ENCODE measurements around the gene ERBB4. TPM values are rescaled to one million over a fixed set of nuclear protein-coding genes. Genes with fewer than 3 reads are reported as not detected.

The ERBB4 gene
- total RNA-seq, 2 donors from 2014 or later, result not detected

GRCh38 chr2:211923019-211923418, 615.6 kb downstream of the ERBB4 start:
- Mint-ChIP-seq H3K9me3 (peaks cover 0 to 6% of the 10 kb centered on the region in 2 donors), H3K27ac (no peak overlapping the region), H3K36me3 (ENCODE audit: insufficient read depth in 2 of 2) (no peaks in the 10 kb centered on the region), H3K27me3 (ENCODE audit: low read depth) (no peaks in the 10 kb centered on the region), H3K4me3 (no peak overlapping the region), H3K4me1 (ENCODE audit: low read depth) (no peaks in the 10 kb centered on the region)
- DNase-seq (no peak), ATAC-seq (replicated peaks in 1 of 2) (no peak)

- ATAC-seq (replicated peaks in 1 of 2) (no peak), DNase-seq (no peak)
- Mint-ChIP-seq H3K9me3 (peaks cover 0 to 4% of the 10 kb centered on the region in 2 donors), H3K4me1 (ENCODE audit: low read depth) (no peaks in the 10 kb centered on the region), H3K27ac (no peak overlapping the region), H3K27me3 (ENCODE audit: low read depth) (no peaks in the 10 kb centered on the region), H3K4me3 (no peak overlapping the region), H3K36me3 (ENCODE audit: insufficient read depth in 2 of 2) (peaks cover 0 to 1% of the 10 kb centered on the region in 2 donors)
These were observed 634.6 kb downstream of the ERBB4 start for GRCh38 chr2:211903961-211904360.

GRCh38 chr2:211901226-211901846, 637.3 kb downstream of the ERBB4 start:
- Mint-ChIP-seq H3K27ac (no peak overlapping the region), H3K9me3 (peaks cover 0 to 4% of the 10 kb centered on the region in 2 donors), H3K4me3 (no peak overlapping the region), H3K4me1 (ENCODE audit: low read depth) (no peaks in the 10 kb centered on the region), H3K36me3 (ENCODE audit: insufficient read depth in 2 of 2) (peaks cover 0 to 1% of the 10 kb centered on the region in 2 donors), H3K27me3 (ENCODE audit: low read depth) (no peaks in the 10 kb centered on the region)
- no peak for DNase-seq
- no peak for ATAC-seq (replicated peaks in 1 of 2)

GRCh38 chr2:211900518-211900917, 638.1 kb downstream of the ERBB4 start:
- ATAC-seq (replicated peaks in 1 of 2) (no peak), DNase-seq (no peak)
- H3K36me3 Mint-ChIP-seq (ENCODE audit: insufficient read depth in 2 of 2), result peaks cover 0 to 1% of the 10 kb centered on the region in 2 donors

GRCh38 chr2:211900000-211900399, 638.6 kb downstream of the ERBB4 start:
- no peak overlapping the region for H3K27ac Mint-ChIP-seq
- peaks cover 0 to 4% of the 10 kb centered on the region in 2 donors for H3K9me3 Mint-ChIP-seq
- peaks cover 0 to 1% of the 10 kb centered on the region in 2 donors for H3K36me3 Mint-ChIP-seq (ENCODE audit: insufficient read depth in 2 of 2)
- no peak overlapping the region for H3K4me3 Mint-ChIP-seq
- no peak for DNase-seq
- H3K4me1 Mint-ChIP-seq (ENCODE audit: low read depth), result no peaks in the 10 kb centered on the region
- no peaks in the 10 kb centered on the region for H3K27me3 Mint-ChIP-seq (ENCODE audit: low read depth)
- no peak for ATAC-seq (replicated peaks in 1 of 2)

More at GRCh38 chr2:211900518-211900917, 638.1 kb downstream of the ERBB4 start:
- Mint-ChIP-seq H3K27me3 (ENCODE audit: low read depth) (no peaks in the 10 kb centered on the region), H3K4me1 (ENCODE audit: low read depth) (no peaks in the 10 kb centered on the region), H3K4me3 (no peak overlapping the region), H3K9me3 (peaks cover 0 to 1% of the 10 kb centered on the region in 2 donors), H3K27ac (no peak overlapping the region)

- no peak overlapping the region for H3K27ac Mint-ChIP-seq
- ATAC-seq (replicated peaks in 1 of 2) (no peak), DNase-seq (no peak)
- peaks cover 0 to 7% of the 10 kb centered on the region in 2 donors for H3K9me3 Mint-ChIP-seq
- H3K27me3 Mint-ChIP-seq (ENCODE audit: low read depth), result no peaks in the 10 kb centered on the region
- H3K4me3 Mint-ChIP-seq, result no peak overlapping the region
- H3K4me1 Mint-ChIP-seq (ENCODE audit: low read depth), result no peaks in the 10 kb centered on the region
- H3K36me3 Mint-ChIP-seq (ENCODE audit: insufficient read depth in 2 of 2), result peaks cover 0 to 1% of the 10 kb centered on the region in 2 donors
These were observed 639.9 kb downstream of the ERBB4 start for GRCh38 chr2:211898702-211899101.

- H3K36me3 Mint-ChIP-seq (ENCODE audit: insufficient read depth in 2 of 2), result no peaks in the 10 kb centered on the region
- H3K9me3 Mint-ChIP-seq, result peaks cover 0 to 2% of the 10 kb centered on the region in 2 donors
- H3K4me3 Mint-ChIP-seq, result no peak overlapping the region
- H3K27ac Mint-ChIP-seq, result no peak overlapping the region
- no peak for ATAC-seq (replicated peaks in 1 of 2)
- H3K4me1 Mint-ChIP-seq (ENCODE audit: low read depth), result no peaks in the 10 kb centered on the region
- no peaks in the 10 kb centered on the region for H3K27me3 Mint-ChIP-seq (ENCODE audit: low read depth)
- no peak for DNase-seq
These were observed 657.2 kb downstream of the ERBB4 start for GRCh38 chr2:211881449-211881848.

GRCh38 chr2:211879323-211879722, 659.3 kb downstream of the ERBB4 start:
- DNase-seq, result no peak
- peaks cover 0 to 2% of the 10 kb centered on the region in 2 donors for H3K9me3 Mint-ChIP-seq

GRCh38 chr2:211877061-211877460, 661.5 kb downstream of the ERBB4 start:
- Mint-ChIP-seq H3K9me3 (peaks cover 0 to 2% of the 10 kb centered on the region in 2 donors), H3K27ac (no peak overlapping the region), H3K27me3 (ENCODE audit: low read depth) (no peaks in the 10 kb centered on the region), H3K4me1 (ENCODE audit: low read depth) (no peaks in the 10 kb centered on the region), H3K4me3 (no peak overlapping the region), H3K36me3 (ENCODE audit: insufficient read depth in 2 of 2) (no peaks in the 10 kb centered on the region)
- no peak for ATAC-seq (replicated peaks in 1 of 2)
- no peak for DNase-seq

More at GRCh38 chr2:211879323-211879722, 659.3 kb downstream of the ERBB4 start:
- no peaks in the 10 kb centered on the region for H3K4me1 Mint-ChIP-seq (ENCODE audit: low read depth)
- H3K4me3 Mint-ChIP-seq, result no peak overlapping the region
- no peaks in the 10 kb centered on the region for H3K27me3 Mint-ChIP-seq (ENCODE audit: low read depth)
- H3K27ac Mint-ChIP-seq, result no peak overlapping the region
- H3K36me3 Mint-ChIP-seq (ENCODE audit: insufficient read depth in 2 of 2), result no peaks in the 10 kb centered on the region
- ATAC-seq (replicated peaks in 1 of 2), result no peak

GRCh38 chr2:211875488-211875887, 663.1 kb downstream of the ERBB4 start:
- Mint-ChIP-seq H3K4me3 (no peak overlapping the region), H3K9me3 (no peaks in the 10 kb centered on the region), H3K4me1 (ENCODE audit: low read depth) (no peaks in the 10 kb centered on the region), H3K36me3 (ENCODE audit: insufficient read depth in 2 of 2) (no peaks in the 10 kb centered on the region), H3K27me3 (ENCODE audit: low read depth) (no peaks in the 10 kb centered on the region), H3K27ac (no peak overlapping the region)
- ATAC-seq (replicated peaks in 1 of 2) (no peak), DNase-seq (no peak)

GRCh38 chr2:211868996-211869533, 669.5 kb downstream of the ERBB4 start:
- peaks cover 0 to 3% of the 10 kb centered on the region in 2 donors for H3K9me3 Mint-ChIP-seq
- H3K4me3 Mint-ChIP-seq, result no peak overlapping the region
- no peaks in the 10 kb centered on the region for H3K27me3 Mint-ChIP-seq (ENCODE audit: low read depth)
- ATAC-seq (replicated peaks in 1 of 2) (no peak), DNase-seq (no peak)
- H3K27ac Mint-ChIP-seq, result no peak overlapping the region
- peaks cover 6% of the 10 kb centered on the region for H3K4me1 Mint-ChIP-seq (ENCODE audit: low read depth)
- no peaks in the 10 kb centered on the region for H3K36me3 Mint-ChIP-seq (ENCODE audit: insufficient read depth in 2 of 2)

GRCh38 chr2:211867845-211868451, 670.7 kb downstream of the ERBB4 start:
- H3K9me3 Mint-ChIP-seq, result peaks cover 0 to 8% of the 10 kb centered on the region in 2 donors
- H3K27ac Mint-ChIP-seq, result no peak overlapping the region
- no peaks in the 10 kb centered on the region for H3K36me3 Mint-ChIP-seq (ENCODE audit: insufficient read depth in 2 of 2)
- H3K4me1 Mint-ChIP-seq (ENCODE audit: low read depth), result peaks cover 6% of the 10 kb centered on the region
- no peaks in the 10 kb centered on the region for H3K27me3 Mint-ChIP-seq (ENCODE audit: low read depth)
- H3K4me3 Mint-ChIP-seq, result no peak overlapping the region
- ATAC-seq (replicated peaks in 1 of 2) (no peak), DNase-seq (no peak)

GRCh38 chr2:211864328-211864727, 674.3 kb downstream of the ERBB4 start:
- DNase-seq, result no peak
- no peak overlapping the region for H3K4me3 Mint-ChIP-seq
- peaks cover 6% of the 10 kb centered on the region for H3K4me1 Mint-ChIP-seq (ENCODE audit: low read depth)
- H3K27me3 Mint-ChIP-seq (ENCODE audit: low read depth), result no peaks in the 10 kb centered on the region
- ATAC-seq (replicated peaks in 1 of 2), result no peak
- no peak overlapping the region for H3K27ac Mint-ChIP-seq
- H3K36me3 Mint-ChIP-seq (ENCODE audit: insufficient read depth in 2 of 2), result no peaks in the 10 kb centered on the region
- peaks cover 0 to 9% of the 10 kb centered on the region in 2 donors for H3K9me3 Mint-ChIP-seq

Measured in activated T-cell treated with anti-CD3 and anti-CD28 coated beads, Interleukin-2, amount 50 U/mL, for 72 hours (primary cell).